Pons (tissue), 1 donor: ENCODE measurements around the gene SPTLC2.
"Not testable (repeated sequence)": the region's sequence is repeated elsewhere in the genome, so short reads cannot be mapped to it uniquely, and the experiment has no call there.

Experiments used
- DNase-seq: peaks from one replicate; pipeline ENCODE4 v3.0.0-alpha.2; 2016; ENCODE audit warnings: low spot score

Gene SPTLC2

DNA sequence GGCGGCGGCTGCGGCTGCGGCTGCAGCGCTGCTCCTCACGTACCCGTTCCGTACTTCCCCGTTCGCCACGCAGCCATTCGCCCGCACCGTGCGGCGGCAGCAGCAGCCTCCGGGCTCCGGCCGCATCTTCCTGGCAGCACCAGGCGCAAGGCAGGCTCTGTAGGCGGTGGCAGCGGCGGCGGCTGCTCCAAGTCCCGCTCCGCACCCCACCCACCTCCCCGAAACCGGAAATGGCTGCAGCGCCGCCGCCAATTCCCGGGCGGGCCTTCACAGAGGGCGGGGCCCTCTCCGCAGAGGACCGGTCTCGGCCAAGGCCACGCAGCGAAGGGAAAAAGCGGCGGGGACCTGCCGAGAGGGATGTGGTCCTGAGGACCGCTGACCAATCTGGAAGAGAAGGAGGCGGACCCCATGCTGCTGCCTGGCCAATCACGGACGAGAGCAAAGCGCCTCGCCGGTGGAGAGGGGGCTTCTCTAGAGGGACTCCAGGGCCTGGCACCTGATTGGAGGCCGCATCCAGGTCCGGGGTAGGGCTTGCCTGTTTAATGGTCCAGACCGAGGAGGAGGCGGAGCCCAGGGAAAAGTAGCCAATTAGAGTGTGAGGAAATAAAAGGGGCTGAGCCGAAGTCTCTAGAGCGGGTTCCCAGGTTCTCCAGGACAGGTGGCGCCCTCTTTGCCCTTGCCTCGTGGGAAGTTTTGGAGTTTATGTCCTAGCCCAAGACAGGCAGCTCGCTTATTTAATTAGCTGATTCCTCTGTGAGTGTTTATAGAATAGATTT lies at the start of gene SPTLC2:
Gene SPTLC2 (minus strand): TSS at position 184 of the 776 bp plus-strand sequence. CDS start 58 bp downstream, at position 126.
- DNase-seq, result peak; percentile 100

DNA sequence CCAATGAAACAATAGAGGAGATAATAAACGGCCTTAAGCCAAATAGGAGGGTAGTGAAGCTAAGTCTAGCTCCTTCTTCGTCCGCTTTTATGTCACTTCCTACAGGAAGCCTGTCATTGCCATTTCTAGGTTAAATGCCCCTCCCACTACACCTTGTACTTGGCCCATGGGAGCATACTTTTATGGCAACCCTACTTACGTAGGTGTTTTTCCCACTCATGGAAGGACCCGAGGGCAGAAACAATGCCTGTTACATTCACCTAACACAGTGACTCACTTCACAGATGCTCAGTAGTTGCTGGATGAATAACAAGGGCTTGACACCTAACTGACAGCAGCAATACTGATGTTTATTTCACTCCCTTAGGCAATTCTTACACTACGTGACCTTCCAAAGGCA lies 46.9 kb upstream of the SPTLC2 start:
- DNase-seq, result no peak

- DNase-seq, result not testable (repeated sequence)
These were observed 45.1 kb upstream of the SPTLC2 start for GRCh38 chr14:77661562-77661961.

DNA sequence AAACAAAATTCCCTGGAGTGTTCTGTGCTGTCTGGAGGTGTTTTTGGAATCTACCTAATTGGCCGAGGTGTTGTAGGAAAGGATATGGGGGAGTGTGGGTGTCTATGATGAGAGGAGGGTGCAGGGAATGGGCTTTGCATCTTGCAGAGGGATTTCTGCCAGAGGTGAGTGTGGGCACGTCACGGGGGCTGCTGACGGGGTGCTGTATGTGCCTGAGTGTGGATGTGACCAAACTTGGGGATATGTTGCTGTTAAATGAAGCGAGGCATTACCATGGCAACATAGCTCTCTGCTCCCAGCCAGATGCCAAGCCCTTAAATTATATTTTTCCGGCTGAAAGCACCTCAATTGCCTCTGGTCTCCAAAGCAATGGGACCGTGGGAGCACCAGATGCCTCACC lies 44.3 kb upstream of the SPTLC2 start:
- no peak for DNase-seq

DNA sequence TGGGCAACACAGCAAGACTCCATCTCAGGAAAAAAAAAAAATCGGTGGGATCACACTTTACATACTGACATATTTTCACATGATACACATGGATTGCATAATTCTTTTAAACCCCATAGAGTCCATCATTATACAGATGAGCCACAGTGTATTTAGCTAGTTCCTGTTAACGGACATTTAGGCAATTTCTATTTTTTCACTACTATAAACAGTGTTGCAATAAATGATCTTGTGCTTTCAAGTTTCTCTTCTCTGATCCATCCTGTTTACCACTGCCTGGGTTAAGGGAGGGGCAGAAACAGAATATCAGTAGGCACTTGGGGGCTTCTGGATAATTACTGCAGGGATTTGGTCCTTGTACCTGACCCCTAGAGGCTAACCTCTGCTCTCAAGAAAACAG lies 43.4 kb upstream of the SPTLC2 start:
- DNase-seq, result no peak

DNA sequence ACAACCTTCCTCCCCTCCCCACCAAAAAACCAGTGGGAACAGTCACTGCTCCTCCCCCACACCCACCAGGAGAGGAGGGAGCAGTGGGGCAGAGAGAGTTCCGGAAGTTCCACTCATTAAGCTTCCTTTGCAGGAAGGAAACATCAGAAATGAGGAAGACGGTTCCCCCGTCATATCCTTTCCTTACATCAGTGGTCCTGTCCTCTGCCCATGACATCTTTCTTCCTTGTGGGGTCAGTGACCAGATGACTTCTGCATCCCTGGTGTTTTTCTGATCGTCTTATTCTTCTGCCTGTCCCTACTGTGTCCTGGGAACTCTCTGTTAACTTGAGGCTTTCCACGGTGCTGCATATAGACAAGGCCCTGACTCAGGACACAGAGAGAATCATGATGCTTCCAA lies 40.8 kb upstream of the SPTLC2 start:
- no peak for DNase-seq

DNA sequence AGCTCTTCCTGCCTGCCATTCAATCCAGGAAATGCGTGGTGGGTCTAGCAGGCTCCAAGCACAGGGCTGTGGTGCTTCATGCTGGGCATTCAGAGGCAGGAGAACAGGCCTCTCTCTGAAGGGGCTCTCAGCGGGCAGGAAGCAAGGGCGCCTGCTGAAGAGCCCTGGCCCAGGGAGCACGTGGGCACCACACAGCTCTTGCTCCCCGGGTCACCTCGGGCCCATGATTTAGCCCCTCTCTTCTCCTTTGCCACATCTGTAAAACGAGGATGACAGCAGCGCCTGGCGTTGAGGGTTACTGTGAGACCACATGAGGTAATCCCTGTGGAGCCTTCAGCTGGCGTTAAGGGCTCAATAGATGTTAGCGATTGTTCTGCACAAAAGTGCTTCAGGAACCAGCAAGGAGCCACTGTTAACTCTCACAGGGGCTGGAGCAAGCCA lies 37.6 kb upstream of the SPTLC2 start:
- no peak for DNase-seq

- DNase-seq, result no peak
These were observed 32.9 kb upstream of the SPTLC2 start for GRCh38 chr14:77649326-77649725.

DNA sequence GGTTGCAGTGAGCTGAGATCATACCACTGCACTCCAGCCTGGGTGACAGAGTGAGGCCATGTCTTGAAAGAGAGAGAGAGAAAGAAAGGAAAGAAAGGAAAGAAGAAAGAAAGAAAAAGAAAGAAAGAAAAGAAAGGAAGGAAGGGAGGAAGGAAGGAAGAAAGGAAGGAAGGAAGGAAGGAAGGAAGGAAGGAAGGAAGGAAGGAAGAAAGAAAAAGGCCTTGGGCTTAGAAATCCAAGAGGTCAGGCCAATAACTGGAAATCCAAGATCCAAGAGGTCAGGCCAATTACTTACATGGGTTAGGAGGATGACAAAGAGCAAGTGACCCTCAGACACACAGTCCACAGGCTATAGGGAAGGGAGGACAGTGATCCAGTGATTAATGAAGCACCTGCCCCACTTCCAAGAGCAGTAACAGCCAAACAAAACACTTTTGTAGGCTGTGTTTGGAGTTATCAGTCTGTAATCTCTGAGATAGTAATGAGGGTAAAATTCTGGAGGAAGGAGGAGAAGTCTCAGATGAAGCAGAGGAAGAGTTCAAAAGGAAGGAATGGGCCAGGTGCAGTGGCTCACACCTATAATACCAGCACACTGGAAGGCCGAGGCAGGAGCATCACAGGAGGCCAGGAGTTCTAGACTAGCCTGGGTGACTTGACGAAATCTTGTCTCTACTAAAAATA lies 32.2 kb upstream of the SPTLC2 start:
- DNase-seq, result no peak

GRCh38 chr14:77647853-77648252 lies 31.4 kb upstream of the SPTLC2 start:
- no peak for DNase-seq

DNA sequence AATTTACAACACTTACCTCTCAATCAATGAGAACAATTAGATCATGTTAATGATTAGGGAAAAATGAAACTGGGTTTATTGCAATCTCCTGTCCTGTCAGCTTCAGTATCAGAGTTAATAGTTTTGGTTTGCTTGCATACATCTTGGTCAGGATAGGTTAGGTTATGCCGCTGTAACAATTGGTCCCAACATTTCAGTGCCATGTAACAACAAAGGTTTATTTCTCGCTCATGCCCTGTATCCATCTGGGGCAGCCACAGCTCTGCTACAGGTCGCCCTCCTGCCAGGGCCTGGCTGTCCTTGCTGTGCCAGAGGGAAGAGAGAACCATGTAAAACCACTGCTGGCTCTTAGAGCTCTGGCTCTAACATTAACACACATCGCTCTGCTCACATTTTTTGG lies 30.5 kb upstream of the SPTLC2 start:
- DNase-seq, result no peak

- no peak for DNase-seq
These were observed 29.2 kb upstream of the SPTLC2 start for GRCh38 chr14:77645520-77646230.

- DNase-seq, result no peak
These were observed 26.0 kb upstream of the SPTLC2 start for GRCh38 chr14:77642407-77642806.

DNA sequence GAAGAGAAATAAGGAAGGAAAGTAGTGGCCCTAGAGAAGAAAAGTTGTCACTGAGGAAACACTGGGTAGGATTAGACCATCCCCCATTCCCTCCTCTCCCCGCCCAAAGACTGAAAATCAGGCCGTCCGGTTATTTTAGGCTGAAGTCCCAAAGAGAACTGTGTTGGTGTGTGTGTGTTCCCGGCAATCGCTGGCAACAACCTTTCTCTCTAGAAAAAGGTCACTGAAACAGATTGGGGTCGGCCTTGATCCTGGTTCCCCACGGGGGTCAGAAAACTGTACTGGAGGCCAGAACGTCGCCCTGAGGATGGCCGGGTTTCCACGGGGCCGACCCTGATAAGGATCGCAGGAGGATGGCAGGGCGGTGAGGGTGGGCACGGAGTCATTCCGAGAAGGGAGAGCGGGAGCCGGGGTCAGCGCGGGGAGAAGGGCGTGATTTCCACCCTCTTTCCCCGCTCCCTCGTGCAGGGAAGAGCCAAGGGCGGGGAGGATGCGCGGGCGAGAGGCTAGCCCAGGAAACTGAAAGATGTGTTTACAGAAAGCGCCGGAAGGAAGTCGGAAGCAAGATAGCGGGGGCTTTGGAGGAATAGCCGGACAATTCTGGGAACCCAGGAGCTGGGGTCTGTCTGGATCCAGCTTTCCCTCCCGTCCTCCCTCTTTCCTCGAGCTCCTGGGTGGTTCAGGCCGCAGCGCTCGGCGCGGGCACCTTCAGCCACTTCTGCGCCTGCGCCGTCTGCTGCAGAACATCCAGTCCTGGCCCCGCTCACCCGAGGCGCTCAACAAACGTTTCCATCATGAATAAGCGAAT lies 25.3 kb upstream of the SPTLC2 start:
- peak; percentile 53 for DNase-seq

GRCh38 chr14:77640756-77641533 lies 24.5 kb upstream of the SPTLC2 start:
- no peak for DNase-seq

DNA sequence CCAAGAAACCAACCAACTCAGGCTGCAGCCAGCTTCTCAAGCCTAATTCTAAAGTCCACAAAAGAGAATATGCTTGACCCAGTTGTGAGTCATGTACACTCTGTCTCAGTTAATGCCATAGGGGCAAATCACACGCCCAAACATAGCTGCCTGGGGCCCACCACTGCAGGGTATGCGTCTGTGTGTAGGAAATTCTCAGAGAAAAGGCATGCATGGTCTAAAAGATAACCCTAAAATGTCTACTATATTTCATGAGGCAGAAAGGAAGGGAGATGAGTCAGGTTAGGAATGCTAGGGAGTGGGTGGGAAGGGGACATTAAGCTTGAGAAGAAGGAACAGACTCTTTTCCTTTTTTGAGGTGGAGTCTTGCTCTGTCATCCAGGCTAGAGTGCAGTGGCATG lies 22.3 kb upstream of the SPTLC2 start:
- no peak for DNase-seq

GRCh38 chr14:77635869-77636268 lies 19.4 kb upstream of the SPTLC2 start:
- not testable (repeated sequence) for DNase-seq

DNA sequence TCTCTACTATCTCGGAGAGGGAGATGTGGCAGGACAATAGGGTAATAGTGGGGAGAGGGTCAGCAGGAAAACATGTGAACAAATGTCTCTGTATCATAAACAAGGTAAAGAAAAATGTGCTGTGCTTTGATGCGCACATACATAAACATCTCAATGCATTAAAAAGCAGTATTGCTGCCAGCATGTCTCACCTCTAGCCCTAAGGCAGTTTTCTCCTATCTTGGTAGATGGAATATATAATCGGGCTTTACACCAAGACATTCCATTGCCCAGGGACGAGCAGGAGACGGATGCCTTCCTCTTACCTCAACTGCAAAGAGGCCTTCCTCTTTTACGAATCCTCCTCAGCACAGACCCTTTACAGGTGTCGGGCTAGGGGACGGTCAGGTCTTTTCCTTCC lies 19.0 kb upstream of the SPTLC2 start:
- not testable (repeated sequence) for DNase-seq

DNA sequence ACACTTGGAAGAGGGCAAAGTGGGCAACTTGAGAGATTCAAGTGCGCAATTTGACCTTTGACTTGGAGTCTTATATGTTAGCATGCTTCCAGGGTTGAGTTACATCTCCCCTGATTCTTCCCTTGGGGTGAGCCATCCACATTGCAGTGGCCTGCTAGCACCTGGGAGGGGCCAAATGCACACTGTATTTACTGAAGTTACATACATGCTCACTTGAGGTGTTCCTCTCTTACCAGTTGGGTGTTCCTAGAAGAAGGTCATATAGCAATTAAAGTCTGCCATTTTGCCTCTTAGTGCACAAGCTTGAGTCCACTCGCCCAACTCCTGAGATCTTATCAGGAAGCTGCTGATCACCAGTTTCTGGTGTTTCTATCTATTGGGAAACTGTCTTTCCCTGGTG lies 13.7 kb upstream of the SPTLC2 start:
- no peak for DNase-seq

GRCh38 chr14:77625360-77625759 lies 8.9 kb upstream of the SPTLC2 start:
- no peak for DNase-seq

GRCh38 chr14:77623201-77623600 lies 6.8 kb upstream of the SPTLC2 start:
- DNase-seq, result no peak
